Measurements from ENCODE around the gene SEMG1.

Gene SEMG1

DNA sequence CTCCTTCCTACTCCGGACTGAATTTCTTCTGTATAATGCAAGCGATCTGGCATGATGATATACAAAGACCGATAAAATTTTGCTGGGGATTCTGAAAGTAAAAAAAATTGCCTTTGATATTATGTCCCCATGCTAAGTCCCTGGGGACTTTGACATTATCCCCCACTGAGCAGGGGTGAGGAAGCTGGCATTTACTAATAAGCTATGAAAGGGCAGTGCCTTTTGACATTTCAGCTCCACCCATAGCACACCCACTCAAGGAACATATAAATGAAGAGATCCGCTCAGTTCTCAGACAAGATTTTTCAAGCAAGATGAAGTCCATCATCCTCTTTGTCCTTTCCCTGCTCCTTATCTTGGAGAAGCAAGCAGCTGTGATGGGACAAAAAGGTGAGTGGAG, 14.2 kb downstream of the SEMG1 start, which contains the start of gene SEMG2:
Gene SEMG2 (plus strand): TSS at position 298 of the 400 bp plus-strand sequence. CDS start 17 bp downstream, at position 315.
- no peak for DNase-seq (ENCODE audit: low spot score)

DNA sequence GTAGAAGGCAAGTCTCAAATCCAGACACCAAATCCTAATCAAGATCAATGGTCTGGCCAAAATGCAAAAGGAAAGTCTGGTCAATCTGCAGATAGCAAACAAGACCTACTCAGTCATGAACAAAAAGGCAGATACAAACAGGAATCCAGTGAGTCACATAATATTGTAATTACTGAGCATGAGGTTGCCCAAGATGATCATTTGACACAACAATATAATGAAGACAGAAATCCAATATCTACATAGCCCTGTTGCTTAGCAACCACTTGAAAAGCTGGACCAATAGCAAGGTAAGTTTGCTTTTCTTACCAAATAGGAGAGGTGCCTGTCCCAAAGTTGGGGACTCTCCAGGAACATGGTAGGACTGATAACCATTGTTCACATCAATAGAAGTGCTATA, 16.3 kb downstream of the SEMG1 start:
- no peak for DNase-seq (ENCODE audit: low spot score)

DNA sequence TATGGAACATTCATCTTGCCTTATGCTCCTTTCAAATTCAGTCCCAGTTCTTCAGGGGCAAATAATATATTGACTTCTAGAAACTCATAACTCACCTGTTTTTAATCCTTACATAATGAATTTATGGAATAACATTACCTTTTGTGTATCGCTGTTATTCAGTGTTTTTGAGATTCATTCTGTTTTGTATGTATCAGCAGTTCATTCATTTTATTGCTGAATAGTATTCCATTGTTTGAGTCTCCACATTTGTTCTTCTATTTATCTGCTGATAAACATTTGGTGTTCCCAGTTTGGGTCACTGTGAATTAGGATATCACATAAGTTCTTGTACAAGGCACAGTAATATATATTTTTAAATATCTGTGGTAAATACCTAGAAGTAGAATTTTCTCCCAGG, 19.5 kb downstream of the SEMG1 start:
- no peak for DNase-seq (ENCODE audit: low spot score)

GRCh38 chr20:45229264-45230056, 22.6 kb downstream of the SEMG1 start:
- DNase-seq (ENCODE audit: low spot score): peak; percentile 48

DNA sequence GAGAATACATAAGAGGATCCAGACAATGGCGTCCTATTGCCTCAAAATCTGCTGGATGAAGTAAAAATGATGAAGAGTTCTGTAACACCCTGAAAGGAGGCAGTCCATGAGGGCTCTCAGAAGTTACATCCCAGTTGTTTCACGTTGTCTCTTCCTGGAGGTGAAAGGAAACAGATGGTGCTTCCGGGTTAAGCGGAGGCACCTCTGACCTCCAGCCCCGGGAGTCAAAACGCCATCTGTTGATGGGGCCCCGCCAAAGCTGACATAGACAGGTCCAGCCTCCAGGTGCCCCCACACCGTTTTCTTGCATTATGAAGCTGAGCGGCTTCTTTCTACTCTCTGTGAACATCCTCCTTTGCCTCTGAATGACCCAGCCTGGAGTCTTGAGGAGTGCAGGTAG, 23.8 kb downstream of the SEMG1 start:
- no peak for DNase-seq (ENCODE audit: low spot score)

GRCh38 chr20:45235995-45236394, 29.2 kb downstream of the SEMG1 start:
- DNase-seq (ENCODE audit: low spot score): no peak

- no peak for DNase-seq (ENCODE audit: low spot score)
Observed at GRCh38 chr20:45238139-45238538, 31.3 kb downstream of the SEMG1 start.

DNA sequence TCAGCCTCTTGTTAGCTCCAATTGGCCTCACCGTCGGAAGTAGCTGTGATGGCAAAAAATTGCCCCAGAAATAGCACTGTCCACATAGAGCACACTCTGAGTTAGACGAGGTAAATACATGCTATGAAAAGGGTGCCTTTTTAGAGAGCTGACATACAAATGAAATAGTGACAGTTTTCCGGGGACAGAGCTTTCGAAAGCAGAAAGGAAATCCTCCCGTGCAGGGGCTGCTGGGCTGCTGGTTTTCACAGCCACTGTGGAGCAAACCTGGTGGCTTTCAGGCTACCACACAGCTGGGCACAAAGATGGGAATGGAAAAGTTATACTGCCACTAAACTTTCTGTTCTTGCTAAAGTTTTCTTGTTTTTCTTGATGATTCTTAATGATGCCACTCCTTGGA, 39.3 kb downstream of the SEMG1 start:
- DNase-seq (ENCODE audit: low spot score): no peak

GRCh38 chr20:45247865-45248264, 41.0 kb downstream of the SEMG1 start:
- no peak for DNase-seq (ENCODE audit: low spot score)

GRCh38 chr20:45248609-45249008, 41.8 kb downstream of the SEMG1 start:
- DNase-seq (ENCODE audit: low spot score): no peak

GRCh38 chr20:45251884-45252560, 45.2 kb downstream of the SEMG1 start:
- DNase-seq (ENCODE audit: low spot score): no peak

GRCh38 chr20:45253261-45253660, 46.4 kb downstream of the SEMG1 start:
- DNase-seq (ENCODE audit: low spot score): no peak

GRCh38 chr20:45254383-45255262, 47.8 kb downstream of the SEMG1 start, which contains the start of gene SLPI:
Gene SLPI (minus strand): TSS chr20:45254564. CDS start chr20:45254543, 21 bp downstream.
- DNase-seq (ENCODE audit: low spot score): no peak

- no peak for DNase-seq (ENCODE audit: low spot score)
Observed at GRCh38 chr20:45257161-45257560, 50.3 kb downstream of the SEMG1 start.

GRCh38 chr20:45257711-45258110, 50.9 kb downstream of the SEMG1 start:
- no peak for DNase-seq (ENCODE audit: low spot score)

DNA sequence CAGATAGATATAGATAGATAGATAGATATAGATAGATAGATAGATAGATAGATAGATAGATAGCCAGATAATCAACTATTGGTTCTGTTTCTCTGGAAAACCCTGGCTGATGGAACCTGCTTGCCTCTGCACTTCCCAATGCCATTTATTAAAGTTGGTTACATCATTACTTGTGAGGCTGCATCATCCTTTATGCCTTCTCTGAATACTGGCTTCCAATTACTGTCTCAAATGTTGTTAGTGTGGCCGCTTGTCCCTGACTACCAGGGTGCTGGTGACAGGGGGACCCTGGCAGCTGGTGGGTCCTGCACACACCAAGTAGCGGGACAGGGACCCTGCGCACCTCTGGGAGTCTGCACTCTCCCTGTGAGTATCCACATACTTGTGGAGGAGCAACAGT, 51.4 kb downstream of the SEMG1 start:
- no peak for DNase-seq (ENCODE audit: low spot score)

DNA sequence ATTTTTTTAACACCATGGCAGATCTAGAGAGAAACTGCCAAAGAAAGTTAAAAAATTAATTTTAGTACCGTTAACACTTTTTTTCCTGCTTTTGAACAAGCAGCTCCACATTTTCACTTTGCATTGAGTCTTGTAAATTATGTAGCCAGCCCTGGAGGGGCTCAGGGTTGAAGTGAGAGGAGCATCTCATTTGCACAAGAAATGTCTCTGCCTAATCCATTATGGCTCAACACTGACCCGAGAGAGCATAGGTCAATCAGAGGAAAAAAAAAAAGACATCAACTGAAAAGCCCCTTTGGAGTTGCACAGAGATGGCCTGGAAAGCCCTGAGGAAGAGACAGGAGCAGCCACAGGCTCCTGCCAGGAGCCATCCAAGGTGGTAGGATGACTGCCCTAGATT, 51.8 kb downstream of the SEMG1 start:
- DNase-seq (ENCODE audit: low spot score): no peak

Measured in RKO (cell line).